Measurements from ENCODE around the gene EPB41L1. TPM values are rescaled to one million over a fixed set of nuclear protein-coding genes. Genes with fewer than 3 reads are reported as not detected.

Gene EPB41L1
- total RNA-seq, 1 donor from 2014 or later: 32.7 TPM

DNA sequence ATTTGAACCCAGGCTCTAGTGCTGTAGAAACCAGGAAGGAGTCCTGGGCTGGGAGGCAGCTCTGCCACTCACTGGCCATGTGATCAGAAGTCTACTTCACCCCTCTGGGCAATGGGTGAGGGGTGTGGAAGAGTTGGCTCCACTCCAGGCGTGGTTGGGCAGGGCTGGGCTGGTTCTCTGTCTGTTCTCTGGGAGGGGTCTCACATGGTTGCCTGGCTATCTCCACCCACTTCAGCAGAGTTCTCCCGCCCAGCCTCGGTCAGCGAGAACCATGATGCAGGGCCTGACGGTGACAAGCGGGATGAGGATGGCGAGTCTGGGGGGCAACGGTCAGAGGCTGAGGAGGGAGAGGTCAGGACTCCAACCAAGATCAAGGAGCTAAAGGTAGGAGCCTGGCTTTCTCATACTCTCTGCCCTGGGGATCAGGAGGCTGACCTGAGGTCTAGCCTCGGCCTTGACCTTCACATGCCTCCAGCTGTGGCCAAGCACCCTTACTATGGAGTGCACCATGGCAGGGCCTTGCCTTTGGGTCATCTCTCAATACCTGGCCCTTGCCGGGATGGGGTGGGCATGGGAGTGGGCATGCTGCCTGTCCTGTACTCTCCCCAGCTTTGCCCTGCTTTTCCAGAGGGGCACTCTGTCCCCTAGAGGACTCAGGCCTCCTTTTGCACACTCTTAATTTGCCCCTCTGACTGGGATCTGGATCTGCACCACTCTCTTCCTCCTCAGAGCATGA lies 39.6 kb downstream of the EPB41L1 start:
- Histone ChIP-seq H3K27me3 (no peaks in the 10 kb centered on the region), H3K36me3 (no peaks in the 10 kb centered on the region), H3K4me3 (no peak overlapping the region), H3K4me2 (no peak overlapping the region), H3K79me2 (ENCODE audit: low read depth) (no peaks in the 10 kb centered on the region), H3K4me1 (no peaks in the 10 kb centered on the region), H2AFZ (replicated peaks) (no peak overlapping the region), H3K27ac (no peak overlapping the region), H3K9me3 (ENCODE audit: low read depth) (no peaks in the 10 kb centered on the region), H3F3A (ENCODE audit: low read depth) (no peaks in the 10 kb centered on the region), H3K9ac (no peak overlapping the region), H4K20me1 (ENCODE audit: low read depth) (no peaks in the 10 kb centered on the region)
- no peak overlapping the region for H3K27ac Mint-ChIP-seq
- TF ChIP-seq EZH2 (IDR thresholded peaks at IDR 0.05) (no peak), CTCF (IDR thresholded peaks at IDR 0.05) (no peak), EZH2phosphoT487 (IDR thresholded peaks at IDR 0.05) (no peak)
- no peak for DNase-seq (ENCODE audit: low spot score)
- no peaks in the 10 kb centered on the region for H3K9me3 Mint-ChIP-seq
- H3K4me3 Mint-ChIP-seq: no peak overlapping the region
- H3K27me3 Mint-ChIP-seq (ENCODE audit: insufficient read depth, low read depth): no peaks in the 10 kb centered on the region
- peaks cover 21% of the 10 kb centered on the region for H3K36me3 Mint-ChIP-seq
- no peaks in the 10 kb centered on the region for H3K4me1 Mint-ChIP-seq

DNA sequence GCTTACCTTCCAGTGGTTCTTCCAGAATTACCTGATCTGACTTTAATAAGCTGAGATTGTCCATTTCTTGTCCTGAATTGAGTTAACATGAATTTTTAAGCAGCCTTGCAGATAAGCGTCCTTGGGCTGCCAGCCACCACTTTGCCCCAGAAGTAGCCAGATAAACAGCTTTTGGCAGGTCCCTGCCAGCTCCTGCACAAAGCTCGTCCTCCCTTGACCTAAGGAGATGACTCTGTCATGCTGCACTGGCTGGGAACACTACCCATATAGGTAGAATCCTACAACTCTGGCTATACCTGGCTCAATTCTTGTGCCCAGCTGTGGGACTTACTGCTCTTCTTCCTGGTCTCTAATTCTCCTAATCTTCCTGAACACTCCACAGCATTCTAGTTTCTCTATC lies 42.1 kb downstream of the EPB41L1 start:
- H3K27ac Mint-ChIP-seq: no peak overlapping the region
- Histone ChIP-seq H3K4me3 (no peak overlapping the region), H3F3A (ENCODE audit: low read depth) (no peaks in the 10 kb centered on the region), H3K36me3 (no peaks in the 10 kb centered on the region), H4K20me1 (ENCODE audit: low read depth) (no peaks in the 10 kb centered on the region), H3K27me3 (no peaks in the 10 kb centered on the region), H3K4me2 (no peak overlapping the region), H3K9ac (no peak overlapping the region), H3K9me3 (ENCODE audit: low read depth) (no peaks in the 10 kb centered on the region), H2AFZ (replicated peaks) (no peak overlapping the region), H3K27ac (no peak overlapping the region), H3K4me1 (no peaks in the 10 kb centered on the region), H3K79me2 (ENCODE audit: low read depth) (no peaks in the 10 kb centered on the region)
- TF ChIP-seq CTCF (IDR thresholded peaks at IDR 0.05): no peak
- TF ChIP-seq EZH2 (IDR thresholded peaks at IDR 0.05): no peak
- no peak for TF ChIP-seq EZH2phosphoT487 (IDR thresholded peaks at IDR 0.05)
- peaks cover 11% of the 10 kb centered on the region for H3K36me3 Mint-ChIP-seq
- H3K4me3 Mint-ChIP-seq: no peak overlapping the region
- H3K4me1 Mint-ChIP-seq: peaks cover 2% of the 10 kb centered on the region
- DNase-seq (ENCODE audit: low spot score): no peak
- no peaks in the 10 kb centered on the region for H3K9me3 Mint-ChIP-seq
- no peaks in the 10 kb centered on the region for H3K27me3 Mint-ChIP-seq (ENCODE audit: insufficient read depth, low read depth)

DNA sequence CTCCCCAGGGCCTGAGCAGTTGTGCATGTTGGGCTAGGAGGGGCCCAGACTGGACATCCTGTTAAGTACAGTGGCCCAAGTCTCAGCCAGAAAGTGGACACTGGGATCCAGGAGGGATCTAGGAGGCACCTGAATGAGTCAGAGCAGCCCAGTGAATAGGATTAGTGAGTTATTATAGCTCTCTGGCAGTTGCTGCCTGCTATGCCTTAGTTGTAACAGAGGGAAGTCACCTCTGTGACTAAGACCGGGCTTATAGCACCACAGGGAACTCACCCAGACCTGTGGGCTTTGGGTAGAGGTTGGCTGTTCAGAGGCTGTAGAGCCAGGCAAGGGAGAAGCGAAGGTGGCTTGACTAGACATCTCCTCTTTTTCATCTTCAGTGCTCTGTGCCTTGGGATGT lies 42.7 kb downstream of the EPB41L1 start:
- Histone ChIP-seq H3K4me3 (no peak overlapping the region), H3F3A (ENCODE audit: low read depth) (no peaks in the 10 kb centered on the region), H3K27me3 (no peaks in the 10 kb centered on the region), H3K27ac (no peak overlapping the region), H3K9me3 (ENCODE audit: low read depth) (no peaks in the 10 kb centered on the region), H3K9ac (no peak overlapping the region), H3K4me1 (no peaks in the 10 kb centered on the region), H3K4me2 (no peak overlapping the region), H2AFZ (replicated peaks) (no peak overlapping the region), H3K79me2 (ENCODE audit: low read depth) (no peaks in the 10 kb centered on the region), H3K36me3 (no peaks in the 10 kb centered on the region), H4K20me1 (ENCODE audit: low read depth) (no peaks in the 10 kb centered on the region)
- TF ChIP-seq EZH2phosphoT487 (IDR thresholded peaks at IDR 0.05) (no peak), CTCF (IDR thresholded peaks at IDR 0.05) (no peak), EZH2 (IDR thresholded peaks at IDR 0.05) (no peak)
- Mint-ChIP-seq H3K36me3 (peaks cover 11% of the 10 kb centered on the region), H3K9me3 (no peaks in the 10 kb centered on the region), H3K4me1 (peaks cover 2% of the 10 kb centered on the region), H3K27me3 (ENCODE audit: insufficient read depth, low read depth) (no peaks in the 10 kb centered on the region), H3K4me3 (no peak overlapping the region), H3K27ac (no peak overlapping the region)
- DNase-seq (ENCODE audit: low spot score): no peak
